GM10248 (cell line): ENCODE measurements around the gene SMURF1.
"Not testable (repeated sequence)": the region's sequence is repeated elsewhere in the genome, so short reads cannot be mapped to it uniquely, and the experiment has no call there.

ENCODE experiments used
- CTCF ChIA-PET: fragments of 300-600 bp; sonication (Branson Sonifier 250); formaldehyde crosslinking; extraction: SDS; loops from one replicate; lab custom pipeline; 2021; ENCODE audit warnings: antibody characterized with exemption; lab: Yijun Ruan, JAX
- POLR2A ChIA-PET: fragments of 350-650 bp; sonication (Branson Sonifier 250); formaldehyde crosslinking; extraction: SDS; loops from one replicate; lab custom pipeline; 2020; ENCODE audit warnings: antibody characterized with exemption; lab: Yijun Ruan, JAX
- DNase-seq: peaks from one replicate; pipeline ENCODE4 v3.0.0; 2012; ENCODE audit errors: extremely low spot score
- CTCF ChIP-seq: IDR thresholded peaks from 2 replicates; pipeline ENCODE4 v1.5.1; 2012; ENCODE audit warnings: mild to moderate bottlenecking, low read depth; ENCODE audit errors: extremely low read depth, missing control alignments, control extremely low read depth

Gene SMURF1

GRCh38 chr7:99102809-99103690, 40.9 kb downstream of the SMURF1 start:
- no peak for TF ChIP-seq CTCF
- ChIA-PET POLR2A (no interaction called here), CTCF (interaction anchor here (1.4 kb wide), 1 partner anchor 9 kb away, joined by 3 read pairs; no protein-coding TSS in a partner anchor)
- no peak for DNase-seq

GRCh38 chr7:99102361-99102760, 41.5 kb downstream of the SMURF1 start:
- DNase-seq = no peak
- TF ChIP-seq CTCF = no peak
- POLR2A ChIA-PET = no interaction called here
- CTCF ChIA-PET = interaction anchor here (1.4 kb wide), 1 partner anchor 10 kb away, joined by 3 read pairs; no protein-coding TSS in a partner anchor

GRCh38 chr7:99101516-99101915, 42.4 kb downstream of the SMURF1 start:
- POLR2A ChIA-PET, DNase-seq: not testable (repeated sequence)
- CTCF ChIA-PET = interaction anchor here (0.8 kb wide), 1 partner anchor 11 kb away, joined by 3 read pairs; no protein-coding TSS in a partner anchor

GRCh38 chr7:99099499-99100077, 44.3 kb downstream of the SMURF1 start:
- POLR2A ChIA-PET = interaction anchor here (0.6 kb wide), 1 partner anchor 30 kb away, joined by 4 read pairs; no protein-coding TSS in a partner anchor
- CTCF ChIA-PET = interaction anchor here (1.1 kb wide), 1 partner anchor 9 kb away, joined by 3 read pairs; no protein-coding TSS in a partner anchor
- TF ChIP-seq CTCF = no peak

DNA sequence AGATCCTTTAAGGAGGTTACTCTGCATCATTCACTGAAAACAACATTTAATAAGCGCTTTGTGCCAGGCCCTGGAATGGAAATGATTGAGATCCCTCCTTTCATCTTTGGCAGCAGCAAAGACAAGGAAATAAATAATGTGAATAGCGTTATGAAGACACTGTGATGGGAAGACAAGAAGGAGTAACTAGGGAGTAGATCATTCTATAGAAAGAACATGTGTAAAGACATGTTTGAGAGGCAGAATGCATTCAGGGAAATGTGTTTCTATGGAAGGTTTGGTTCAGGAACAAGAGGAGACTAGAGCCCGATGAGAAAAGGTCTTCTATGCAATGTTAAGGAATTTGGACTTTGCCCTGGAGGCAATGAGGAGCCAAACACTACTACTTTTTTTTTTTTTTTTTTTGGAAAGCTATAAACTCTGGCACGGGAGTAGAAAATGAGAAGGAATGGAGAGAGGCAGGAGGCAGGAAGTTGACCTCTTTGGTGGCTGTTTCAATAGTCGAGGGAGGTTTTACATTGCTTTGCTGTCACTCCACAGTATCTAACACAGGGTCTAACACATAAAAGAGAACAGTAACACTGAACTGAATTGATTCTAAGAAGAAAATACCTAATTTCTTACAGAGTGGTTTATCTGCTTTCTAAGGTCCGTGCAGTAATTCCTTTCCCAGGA, 44.9 kb downstream of the SMURF1 start:
- ChIA-PET POLR2A (no interaction called here), CTCF (no interaction called here)
- DNase-seq = no peak
- no peak for TF ChIP-seq CTCF

More at GRCh38 chr7:99099499-99100077, 44.3 kb downstream of the SMURF1 start:
- DNase-seq = no peak

DNA sequence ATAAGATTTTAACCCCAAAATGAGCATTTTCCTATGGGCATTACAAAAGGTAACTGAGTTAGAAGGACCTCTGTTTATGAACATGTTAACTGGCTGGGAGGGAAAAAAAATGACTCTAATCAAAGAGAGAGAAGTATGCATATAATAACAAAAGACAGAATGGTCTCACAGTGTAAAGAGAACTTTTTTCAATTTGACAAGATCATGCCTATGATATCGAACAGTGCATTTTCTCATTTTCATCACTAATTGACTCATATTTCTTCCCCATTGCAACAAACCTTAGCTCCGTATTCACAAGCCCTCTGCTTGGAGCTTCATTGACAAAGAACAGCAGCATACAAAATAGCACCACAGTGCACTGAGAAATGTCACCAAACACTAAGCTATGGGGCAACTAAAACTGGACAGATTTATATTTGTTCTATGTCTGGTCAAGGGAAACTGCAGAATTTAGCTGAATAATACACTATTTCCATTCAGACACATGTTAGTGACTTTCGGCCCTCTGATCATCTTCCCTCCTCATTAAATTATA, 45.6 kb downstream of the SMURF1 start:
- DNase-seq = no peak
- ChIA-PET POLR2A (no interaction called here), CTCF (no interaction called here)
- TF ChIP-seq CTCF = no peak
